Tibial nerve (tissue), 4 donors: ENCODE measurements around the gene SMPX. TPM values are rescaled to one million over a fixed set of nuclear protein-coding genes. Genes with fewer than 3 reads are reported as not detected.
A peak's percentile ranks its signal among the peaks of the same experiment; 100 is the strongest.

Experiments used
- DNase-seq, 2 donors: peaks; one replicate each; pipeline ENCODE4 v3.0.0-alpha.2; 2019; ENCODE audit warnings: low spot score in 2 of 2
- H3K27ac ChIP-seq, 4 donors: fragments of 200-600 bp; sonication (generic) in 3 of 4; one replicate each; pipeline ENCODE4 v1.5.1; 2017 to 2019; ENCODE audit warnings: mild to moderate bottlenecking in 1 of 4
- H3K27me3 ChIP-seq, 2 donors: fragments of 200-600 bp; sonication (generic) in 1 of 2; one replicate each; pipeline versions ENCODE4 v1.5.1 to v1.6.0; 2017 to 2019
- H3K36me3 ChIP-seq, 3 donors: fragments of 200-600 bp; sonication (generic); one replicate each; pipeline ENCODE4 v1.5.1; 2018 to 2019
- H3K4me1 ChIP-seq, 4 donors: fragments of 200-600 bp; sonication (generic) in 3 of 4; one replicate each; pipeline ENCODE4 v1.5.1; 2017 to 2019
- H3K4me3 ChIP-seq, 4 donors: fragments of 200-600 bp; sonication (generic) in 3 of 4; one replicate each; pipeline ENCODE4 v1.5.1; 2017 to 2019; ENCODE audit warnings: mild to moderate bottlenecking in 1 of 4, moderate library complexity in 1 of 4
- H3K9me3 ChIP-seq, 4 donors: fragments of 200-600 bp; sonication (generic) in 3 of 4; one replicate each; pipeline ENCODE4 v1.5.1; 2017 to 2019
- EP300 ChIP-seq, 2 donors: sonication (generic); formaldehyde crosslinking; IDR thresholded peaks; one replicate each; pipeline ENCODE4 v1.6.1; 2017; ENCODE audit warnings: antibody characterized with exemption in 2 of 2, mild to moderate bottlenecking in 1 of 2
- POLR2A ChIP-seq, 2 donors: fragments of 450-650 bp; IDR thresholded peaks; one replicate each; pipeline ENCODE4 v1.6.1; 2017; ENCODE audit warnings: antibody characterized with exemption in 2 of 2, mild to moderate bottlenecking in 2 of 2, moderate library complexity in 2 of 2
- WGBS, 2 donors: methylation state at CpG; one replicate each; pipeline ENCODE4 v1.1.5; 2018; 5-methylcytosine and 5-hydroxymethylcytosine counted together
- total RNA-seq, 4 donors: library from RNA; depleted of rRNA; stranded (reverse); fragments of >200 nt; gene quantifications; one replicate each; pipeline ENCODE4 v1.1.0, GENCODE V29; 2016
- TF ChIP-seq, protein P1 (sequence below), 5 experiments: fragments of 200-600 bp in 3 of 5; fragments of 450-650 bp in 2 of 5; sonication (generic) in 3 of 5; IDR thresholded peaks; one replicate each; pipeline ENCODE4 v1.5.1; 2016 to 2019; ENCODE audit warnings: antibody characterized with exemption in 5 of 5, mild to moderate bottlenecking in 3 of 5, moderate library complexity in 2 of 5

SMPX gene
- total RNA-seq, 4 donors from 2014 or later, result not detected

DNA sequence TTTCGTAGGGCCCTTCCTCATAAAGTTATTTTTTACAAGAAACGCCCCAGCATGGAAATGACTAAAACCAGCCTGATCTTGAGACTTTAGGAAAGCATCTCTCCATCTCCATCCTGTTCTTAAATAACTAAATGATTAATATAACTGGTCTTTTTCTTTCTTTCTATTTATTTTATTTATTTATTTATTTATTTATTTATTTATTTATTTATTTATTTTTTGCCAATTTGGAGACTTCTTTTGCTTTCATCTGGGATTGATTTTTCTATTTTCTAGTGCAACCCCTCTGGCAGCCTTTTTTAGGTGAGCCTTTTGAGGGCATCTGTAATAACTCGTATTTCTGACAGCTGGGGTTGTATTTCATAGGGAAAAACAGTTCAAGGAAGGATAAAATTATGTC, 98.6 kb downstream of the SMPX start:
- Histone ChIP-seq H3K4me3 (no peak overlapping the region), H3K36me3 (no peaks in the 10 kb centered on the region), H3K27ac (no peak overlapping the region), H3K27me3 (peaks cover 0 to 22% of the 10 kb centered on the region in 2 donors), H3K9me3 (peaks cover 0 to 4% (median 0%) of the 10 kb centered on the region in 4 donors), H3K4me1 (no peaks in the 10 kb centered on the region)
- TF ChIP-seq, protein P1, sequence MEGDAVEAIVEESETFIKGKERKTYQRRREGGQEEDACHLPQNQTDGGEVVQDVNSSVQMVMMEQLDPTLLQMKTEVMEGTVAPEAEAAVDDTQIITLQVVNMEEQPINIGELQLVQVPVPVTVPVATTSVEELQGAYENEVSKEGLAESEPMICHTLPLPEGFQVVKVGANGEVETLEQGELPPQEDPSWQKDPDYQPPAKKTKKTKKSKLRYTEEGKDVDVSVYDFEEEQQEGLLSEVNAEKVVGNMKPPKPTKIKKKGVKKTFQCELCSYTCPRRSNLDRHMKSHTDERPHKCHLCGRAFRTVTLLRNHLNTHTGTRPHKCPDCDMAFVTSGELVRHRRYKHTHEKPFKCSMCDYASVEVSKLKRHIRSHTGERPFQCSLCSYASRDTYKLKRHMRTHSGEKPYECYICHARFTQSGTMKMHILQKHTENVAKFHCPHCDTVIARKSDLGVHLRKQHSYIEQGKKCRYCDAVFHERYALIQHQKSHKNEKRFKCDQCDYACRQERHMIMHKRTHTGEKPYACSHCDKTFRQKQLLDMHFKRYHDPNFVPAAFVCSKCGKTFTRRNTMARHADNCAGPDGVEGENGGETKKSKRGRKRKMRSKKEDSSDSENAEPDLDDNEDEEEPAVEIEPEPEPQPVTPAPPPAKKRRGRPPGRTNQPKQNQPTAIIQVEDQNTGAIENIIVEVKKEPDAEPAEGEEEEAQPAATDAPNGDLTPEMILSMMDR (IDR thresholded peaks at IDR 0.05), result no peak
- TF ChIP-seq EP300 (IDR thresholded peaks at IDR 0.05) (no peak), POLR2A (IDR thresholded peaks at IDR 0.05) (no peak)
- DNase-seq, result no peak
- 79 to 96% methylated on average over 3 of the region's 3 CpGs for WGBS, 2 donors

DNA sequence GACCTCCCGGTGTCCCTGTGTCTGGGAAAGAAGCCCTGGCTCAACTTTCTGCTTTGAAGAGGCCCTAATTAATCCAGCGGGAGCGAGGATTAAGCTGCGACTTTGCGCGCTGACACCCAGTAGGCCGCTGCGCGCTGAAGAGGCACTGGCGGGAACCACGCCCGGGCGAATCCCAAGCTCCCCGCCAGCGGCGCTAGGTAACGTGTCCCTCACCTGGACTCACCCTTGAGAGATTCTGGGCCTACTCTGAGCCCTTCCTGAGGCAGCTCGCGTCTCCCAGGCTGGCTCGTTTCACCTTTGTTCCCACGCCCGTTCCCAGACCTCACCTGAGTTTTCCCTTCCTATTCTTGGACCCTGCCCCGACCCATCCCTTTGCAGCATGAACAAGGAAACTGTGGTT, 99.2 kb downstream of the SMPX start:
- H3K36me3 ChIP-seq, result no peaks in the 10 kb centered on the region
- 46 to 67% methylated on average over 8 to 23 of the region's 23 CpGs for WGBS, 2 donors
- H3K4me3 ChIP-seq, result peak overlapping the region in 2 of 4 donors; percentile 33 to 39
- no peak for DNase-seq
- no peak overlapping the region for H3K27ac ChIP-seq
- no peaks in the 10 kb centered on the region for H3K4me1 ChIP-seq
- H3K9me3 ChIP-seq, result peaks cover 0 to 4% (median 0%) of the 10 kb centered on the region in 4 donors
- no peak for TF ChIP-seq EP300 (IDR thresholded peaks at IDR 0.05)
- TF ChIP-seq POLR2A (IDR thresholded peaks at IDR 0.05), result no peak
- TF ChIP-seq, protein P1 (IDR thresholded peaks at IDR 0.05), result no peak
- peaks cover 0 to 21% of the 10 kb centered on the region in 2 donors for H3K27me3 ChIP-seq

DNA sequence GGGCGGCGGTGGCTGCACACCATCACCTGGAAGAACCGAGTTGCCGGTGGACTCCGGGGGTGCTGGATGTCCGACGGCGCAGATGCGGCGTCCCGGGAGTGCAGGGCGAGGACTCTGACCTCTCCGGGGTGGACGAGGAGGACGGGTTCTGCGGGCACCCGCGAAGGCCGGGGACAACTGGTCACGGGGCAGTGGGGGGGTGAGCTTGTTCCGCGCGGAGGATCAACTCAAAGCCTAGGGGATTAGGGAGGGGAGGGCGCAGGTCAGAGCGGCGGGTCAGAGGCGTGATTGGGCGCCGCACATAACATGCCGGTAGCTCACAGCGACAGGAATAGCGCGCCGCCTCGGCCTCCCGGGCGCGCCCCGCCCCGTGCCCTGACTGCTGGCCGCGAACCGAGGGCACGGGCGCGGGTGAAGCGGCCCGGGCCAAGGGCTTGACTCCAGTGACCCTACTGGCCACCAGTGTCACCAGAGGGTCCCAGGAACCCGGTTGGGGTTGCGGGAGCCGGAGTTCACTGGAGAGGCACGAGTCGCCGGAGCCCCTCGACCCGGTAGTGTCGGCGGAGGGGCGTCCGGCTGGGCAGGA, 99.7 kb downstream of the SMPX start, which contains the start of gene KLHL34:
Gene KLHL34 (minus strand): TSS at position 179 of the 586 bp plus-strand sequence. CDS start 542 bp downstream, outside the sequence.
- peak within 1 kb of the TSS in 2 of 4 donors; percentile 33 to 39 for H3K4me3 ChIP-seq

DNA sequence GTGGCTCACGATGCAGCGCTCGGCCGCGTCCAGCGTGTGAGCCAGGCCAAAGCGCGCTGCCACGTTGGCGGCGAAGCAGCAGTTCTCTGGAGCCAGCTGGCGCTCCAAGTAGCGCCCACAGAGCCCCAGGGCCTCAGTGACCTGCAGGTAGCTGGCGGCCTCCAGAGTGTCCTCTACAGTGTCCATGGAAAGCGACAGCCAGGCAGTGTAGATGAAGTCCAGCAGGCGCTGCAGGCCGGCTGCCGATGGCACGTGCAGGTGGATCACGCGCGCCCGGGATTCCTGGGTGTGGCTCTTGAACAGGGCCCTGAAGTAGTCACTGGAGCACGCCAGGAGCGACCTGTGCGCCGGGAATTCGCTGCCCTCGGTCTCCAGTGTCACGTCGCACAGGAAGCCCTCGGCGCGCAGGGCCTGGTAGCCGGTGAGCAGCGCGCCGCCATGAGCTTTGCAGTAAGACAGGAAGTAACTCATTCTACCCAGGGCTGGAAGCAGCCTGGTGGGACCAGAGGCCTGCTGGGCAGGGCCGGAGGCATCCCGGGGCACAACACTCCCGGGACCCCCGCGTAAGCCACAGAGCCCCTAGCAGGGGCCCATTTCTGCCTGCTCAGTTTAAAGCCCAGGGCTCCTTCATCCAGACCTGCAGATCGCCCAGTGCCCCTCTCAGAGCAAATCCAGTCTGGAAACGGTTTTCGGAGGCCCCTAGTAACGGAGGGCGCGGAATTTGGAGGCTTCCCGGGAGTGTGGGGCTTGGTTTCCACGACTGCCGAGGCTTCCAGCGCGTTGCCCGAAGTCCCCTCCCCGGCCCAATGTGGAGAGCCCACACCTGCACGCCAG, 100.4 kb downstream of the SMPX start:
- no peak for TF ChIP-seq POLR2A (IDR thresholded peaks at IDR 0.05)
- no peak for TF ChIP-seq EP300 (IDR thresholded peaks at IDR 0.05)
- TF ChIP-seq, protein P1 (IDR thresholded peaks at IDR 0.05), result no peak
- H3K4me1 ChIP-seq, result no peaks in the 10 kb centered on the region
- WGBS, 2 donors, result 65% methylated on average over 55 of the region's 57 CpGs; no CpG with 5 or more reads in 1 of the 2 donors
- H3K4me3 ChIP-seq, result peak overlapping the region in 1 of 4 donors; percentile 39
- H3K27me3 ChIP-seq, result peaks cover 0 to 21% of the 10 kb centered on the region in 2 donors
- H3K27ac ChIP-seq, result no peak overlapping the region
- H3K9me3 ChIP-seq, result peaks cover 0 to 4% (median 0%) of the 10 kb centered on the region in 4 donors
- DNase-seq, result no peak
- H3K36me3 ChIP-seq, result no peaks in the 10 kb centered on the region

More for the DNA sequence above, 99.7 kb downstream of the SMPX start, which contains the start of gene KLHL34:
- TF ChIP-seq POLR2A (IDR thresholded peaks at IDR 0.05), result no peak
- no peak for TF ChIP-seq EP300 (IDR thresholded peaks at IDR 0.05)
- TF ChIP-seq, protein P1 (IDR thresholded peaks at IDR 0.05), result no peak
- WGBS, 2 donors, result 0 to 59% methylated on average over 4 to 44 of the region's 60 CpGs
- H3K27me3 ChIP-seq, result peaks cover 0 to 21% of the 10 kb centered on the region in 2 donors
- peaks cover 0 to 4% (median 0%) of the 10 kb centered on the region in 4 donors for H3K9me3 ChIP-seq
- DNase-seq, result no peak
- H3K27ac ChIP-seq, result no peak within 1 kb of the TSS
- no peaks in the 10 kb centered on the region for H3K36me3 ChIP-seq
- H3K4me1 ChIP-seq, result no peaks in the 10 kb centered on the region
